Measurements from ENCODE around the gene TMEM255A.

TMEM255A gene

DNA sequence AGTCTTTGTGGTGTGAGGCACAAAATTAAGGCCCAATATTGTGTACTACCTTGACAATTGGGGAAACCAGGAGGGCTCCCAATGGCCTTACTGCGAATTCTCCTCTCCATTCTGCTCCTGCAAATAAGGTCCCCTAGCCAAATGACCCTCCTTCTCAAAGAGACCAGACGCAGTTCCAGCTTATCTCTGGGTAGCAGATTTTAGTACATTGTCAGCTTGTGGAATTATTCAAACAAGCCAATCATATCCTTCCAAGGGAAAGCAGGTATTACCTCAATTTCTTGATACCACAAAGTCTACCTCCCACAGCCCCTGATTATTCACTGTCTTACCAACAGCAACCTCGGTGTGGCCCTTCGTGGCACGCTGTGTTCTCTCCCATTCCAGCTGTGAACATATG is 68.4 kb downstream of the TMEM255A start:
- Histone ChIP-seq H3K27me3 (ENCODE audit: low read length) (no peaks in the 10 kb centered on the region), H3K9me2 (replicated peaks; ENCODE audit: insufficient read depth, low read length) (no peaks in the 10 kb centered on the region), H3K79me2 (ENCODE audit: insufficient read depth, low read length) (no peaks in the 10 kb centered on the region), H2AFZ (ENCODE audit: low read depth, low read length, severe bottlenecking) (no peak overlapping the region), H3K4me2 (ENCODE audit: low read depth, low read length, poor library complexity, severe bottlenecking) (no peak overlapping the region), H4K20me1 (ENCODE audit: low read depth, low read length) (no peaks in the 10 kb centered on the region), H3K9ac (ENCODE audit: low read length) (no peak overlapping the region), H3K4me3 (ENCODE audit: insufficient read depth, low read length, poor library complexity, severe bottlenecking) (no peak overlapping the region), H3F3A (ENCODE audit: insufficient read depth) (no peaks in the 10 kb centered on the region), H3K27ac (ENCODE audit: low read depth, low read length) (no peak overlapping the region), H3K36me3 (ENCODE audit: low read length) (no peaks in the 10 kb centered on the region), H3K9me3 (ENCODE audit: insufficient read depth, low read length) (no peaks in the 10 kb centered on the region)
- TF ChIP-seq EZH2phosphoT487 (conservative IDR thresholded peaks at IDR 0.05; ENCODE audit: low read length): no peak
- TF ChIP-seq, protein P1, sequence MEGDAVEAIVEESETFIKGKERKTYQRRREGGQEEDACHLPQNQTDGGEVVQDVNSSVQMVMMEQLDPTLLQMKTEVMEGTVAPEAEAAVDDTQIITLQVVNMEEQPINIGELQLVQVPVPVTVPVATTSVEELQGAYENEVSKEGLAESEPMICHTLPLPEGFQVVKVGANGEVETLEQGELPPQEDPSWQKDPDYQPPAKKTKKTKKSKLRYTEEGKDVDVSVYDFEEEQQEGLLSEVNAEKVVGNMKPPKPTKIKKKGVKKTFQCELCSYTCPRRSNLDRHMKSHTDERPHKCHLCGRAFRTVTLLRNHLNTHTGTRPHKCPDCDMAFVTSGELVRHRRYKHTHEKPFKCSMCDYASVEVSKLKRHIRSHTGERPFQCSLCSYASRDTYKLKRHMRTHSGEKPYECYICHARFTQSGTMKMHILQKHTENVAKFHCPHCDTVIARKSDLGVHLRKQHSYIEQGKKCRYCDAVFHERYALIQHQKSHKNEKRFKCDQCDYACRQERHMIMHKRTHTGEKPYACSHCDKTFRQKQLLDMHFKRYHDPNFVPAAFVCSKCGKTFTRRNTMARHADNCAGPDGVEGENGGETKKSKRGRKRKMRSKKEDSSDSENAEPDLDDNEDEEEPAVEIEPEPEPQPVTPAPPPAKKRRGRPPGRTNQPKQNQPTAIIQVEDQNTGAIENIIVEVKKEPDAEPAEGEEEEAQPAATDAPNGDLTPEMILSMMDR (IDR thresholded peaks at IDR 0.05; ENCODE audit: insufficient read depth, low read length, poor library complexity, severe bottlenecking): no peak

DNA sequence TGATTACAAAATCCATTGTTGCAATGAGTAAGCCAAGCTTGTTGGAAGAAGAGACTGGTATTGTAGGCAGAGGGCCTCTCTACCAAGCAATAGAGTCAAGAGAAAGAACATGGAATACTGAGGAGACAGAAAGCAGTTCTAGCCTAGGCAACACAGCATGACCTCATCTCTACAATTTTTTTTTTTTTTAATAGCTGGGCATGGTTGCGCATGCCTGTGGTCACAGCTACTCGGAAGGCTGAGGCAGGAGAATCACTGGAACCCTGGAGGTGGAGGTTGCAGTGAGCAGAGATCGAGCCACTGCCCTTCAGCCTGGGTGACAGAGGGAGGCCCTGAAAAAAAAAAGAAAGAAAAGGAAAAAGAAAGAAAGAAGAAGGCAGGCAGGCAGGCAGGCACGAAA is 72.3 kb downstream of the TMEM255A start:
- no peaks in the 10 kb centered on the region for H3K27me3 ChIP-seq (ENCODE audit: low read length)
- H4K20me1 ChIP-seq (ENCODE audit: low read depth, low read length): no peaks in the 10 kb centered on the region
- no peak overlapping the region for H3K4me2 ChIP-seq (ENCODE audit: low read depth, low read length, poor library complexity, severe bottlenecking)
- H3K27ac ChIP-seq (ENCODE audit: low read depth, low read length): no peak overlapping the region
- H3F3A ChIP-seq (ENCODE audit: insufficient read depth): no peaks in the 10 kb centered on the region
- H3K9me3 ChIP-seq (ENCODE audit: insufficient read depth, low read length): no peaks in the 10 kb centered on the region
- H3K79me2 ChIP-seq (ENCODE audit: insufficient read depth, low read length): no peaks in the 10 kb centered on the region
- no peak overlapping the region for H3K9ac ChIP-seq (ENCODE audit: low read length)
- no peak for TF ChIP-seq EZH2phosphoT487 (conservative IDR thresholded peaks at IDR 0.05; ENCODE audit: low read length)
- TF ChIP-seq, protein P1 (IDR thresholded peaks at IDR 0.05; ENCODE audit: insufficient read depth, low read length, poor library complexity, severe bottlenecking): no peak
- no peaks in the 10 kb centered on the region for H3K36me3 ChIP-seq (ENCODE audit: low read length)
- no peak overlapping the region for H2AFZ ChIP-seq (ENCODE audit: low read depth, low read length, severe bottlenecking)
- no peaks in the 10 kb centered on the region for H3K9me2 ChIP-seq (replicated peaks; ENCODE audit: insufficient read depth, low read length)
- no peak overlapping the region for H3K4me3 ChIP-seq (ENCODE audit: insufficient read depth, low read length, poor library complexity, severe bottlenecking)

DNA sequence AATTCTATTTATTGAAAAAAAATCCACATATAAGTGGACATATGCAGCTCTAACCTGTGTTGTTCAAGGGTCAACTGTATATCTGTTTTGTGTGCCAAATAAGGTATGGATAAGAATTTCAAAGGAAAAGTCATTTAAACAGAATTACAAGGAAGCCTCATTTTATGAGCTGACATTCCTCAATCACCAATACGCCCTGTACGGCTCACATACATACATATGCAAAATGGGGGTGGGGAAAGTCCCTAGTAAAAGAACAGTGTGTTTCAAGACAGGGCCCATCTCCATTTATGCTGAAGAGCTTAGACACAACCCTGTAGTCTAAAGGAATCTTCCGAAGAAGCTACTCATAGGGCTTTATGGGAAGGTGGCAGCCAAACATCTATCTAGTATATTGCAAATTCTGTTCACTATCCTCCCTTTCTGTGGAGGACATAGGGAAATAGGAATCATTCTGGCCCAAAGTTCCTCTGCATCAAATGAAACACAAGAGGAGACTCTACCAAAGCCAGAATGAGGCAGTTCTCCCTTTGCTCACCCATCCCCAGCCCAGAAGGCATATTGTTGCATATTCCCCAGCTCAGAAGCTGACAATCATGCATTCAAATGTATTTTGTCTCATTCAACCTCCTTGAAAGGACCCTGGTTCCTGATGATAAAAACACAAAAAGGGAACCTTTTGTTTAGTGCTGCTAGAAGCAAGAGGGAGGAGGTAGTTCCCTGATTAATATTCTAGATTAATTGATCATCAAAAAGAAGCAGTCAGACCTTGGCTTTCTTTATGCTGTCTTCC is 74.4 kb downstream of the TMEM255A start:
- H3K27ac ChIP-seq (ENCODE audit: low read depth, low read length): no peak overlapping the region
- no peaks in the 10 kb centered on the region for H3K9me2 ChIP-seq (replicated peaks; ENCODE audit: insufficient read depth, low read length)
- H3K4me3 ChIP-seq (ENCODE audit: insufficient read depth, low read length, poor library complexity, severe bottlenecking): no peak overlapping the region
- no peak for TF ChIP-seq EZH2phosphoT487 (conservative IDR thresholded peaks at IDR 0.05; ENCODE audit: low read length)
- TF ChIP-seq, protein P1 (IDR thresholded peaks at IDR 0.05; ENCODE audit: insufficient read depth, low read length, poor library complexity, severe bottlenecking): no peak
- no peaks in the 10 kb centered on the region for H3K27me3 ChIP-seq (ENCODE audit: low read length)
- H2AFZ ChIP-seq (ENCODE audit: low read depth, low read length, severe bottlenecking): no peak overlapping the region
- no peaks in the 10 kb centered on the region for H3K36me3 ChIP-seq (ENCODE audit: low read length)
- no peak overlapping the region for H3K9ac ChIP-seq (ENCODE audit: low read length)
- no peaks in the 10 kb centered on the region for H3K79me2 ChIP-seq (ENCODE audit: insufficient read depth, low read length)
- H3K4me2 ChIP-seq (ENCODE audit: low read depth, low read length, poor library complexity, severe bottlenecking): no peak overlapping the region
- H3F3A ChIP-seq (ENCODE audit: insufficient read depth): no peaks in the 10 kb centered on the region
- 0 out of 2 replicates have a peak, but pooled peaks cover 3% of the 10 kb centered on the region for H3K9me3 ChIP-seq (ENCODE audit: insufficient read depth, low read length)
- H4K20me1 ChIP-seq (ENCODE audit: low read depth, low read length): no peaks in the 10 kb centered on the region

Data from SU-DHL-6 (cell line).